ENCODE results near the gene MAP7D2.

- TF ChIP-seq POLR2A (IDR thresholded peaks at IDR 0.05): no peak
- TF ChIP-seq POLR2AphosphoS5 (IDR thresholded peaks at IDR 0.05): no peak
These were observed 26.9 kb upstream of the MAP7D2 start for GRCh38 chrX:20143561-20143960.

Measured in breast epithelium (tissue), 3 donors.